Endothelial cell of hepatic sinusoid (primary cell): ENCODE results near the gene GOLPH3.

Experiments
- in situ Hi-C: cut with HindIII; loops from 2 replicates; pipeline ENCODE4 v1.10.0; 2017; ENCODE audit warnings: low sequenced_read_pairs

GOLPH3 gene

DNA sequence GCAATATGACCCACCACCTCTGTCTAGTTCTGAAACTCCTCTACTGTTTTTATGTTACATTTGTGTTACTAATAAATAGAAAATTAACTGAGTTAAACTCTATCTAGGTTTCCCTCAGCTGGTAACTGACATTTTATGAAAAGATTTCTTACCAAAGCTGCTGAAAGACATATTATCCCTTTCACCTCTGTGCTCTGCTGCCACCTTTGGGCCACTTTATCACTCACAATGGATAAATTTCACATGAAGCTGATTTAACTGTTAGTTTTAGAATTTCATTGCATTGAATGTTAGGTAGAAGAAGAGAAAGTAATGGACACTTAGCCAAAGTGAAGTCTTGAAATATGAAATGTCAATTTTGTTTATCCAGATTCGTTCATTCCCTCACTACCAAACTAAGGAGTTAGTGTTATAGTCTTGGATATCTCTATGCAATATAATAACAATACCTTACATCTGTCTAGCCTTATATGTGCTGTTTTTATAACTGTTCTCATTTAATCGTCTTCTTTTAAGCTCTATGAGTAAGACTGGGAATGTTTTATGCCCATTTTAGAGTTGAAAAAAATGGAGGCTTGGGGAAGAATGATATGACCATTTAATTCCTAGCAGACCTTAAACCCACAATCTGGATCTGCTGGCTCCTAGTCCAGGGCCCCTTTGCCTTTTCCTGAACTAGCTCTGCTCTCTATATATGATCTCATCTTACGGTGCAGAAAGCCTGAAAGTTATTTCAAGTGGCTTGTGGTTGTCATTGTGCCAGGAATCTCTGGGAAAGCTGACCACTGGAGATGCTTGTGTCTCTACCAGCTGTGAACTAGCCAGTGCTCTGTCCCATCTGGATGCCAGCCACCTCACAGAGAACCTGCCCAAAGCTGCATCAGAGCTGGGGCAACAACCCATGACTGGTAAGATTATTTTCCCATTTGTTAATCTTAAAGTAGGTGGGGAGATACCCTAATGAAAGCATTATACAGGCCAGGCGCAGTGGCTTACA is 97.1 kb downstream of the GOLPH3 start:
- in situ Hi-C loops: no loop called here
